ENCODE results near the gene OGDH.
"Not testable (repeated sequence)": the region's sequence is repeated elsewhere in the genome, so short reads cannot be mapped to it uniquely, and the experiment has no call there.

Gene OGDH

GRCh38 chr7:44727937-44728262 is 121.5 kb downstream of the OGDH start:
- DNase-seq (ENCODE audit: low read depth) = no peak
- no peak overlapping the region for H3K4me3 ChIP-seq (ENCODE audit: low read depth, low read length)
- TF ChIP-seq, protein P1, sequence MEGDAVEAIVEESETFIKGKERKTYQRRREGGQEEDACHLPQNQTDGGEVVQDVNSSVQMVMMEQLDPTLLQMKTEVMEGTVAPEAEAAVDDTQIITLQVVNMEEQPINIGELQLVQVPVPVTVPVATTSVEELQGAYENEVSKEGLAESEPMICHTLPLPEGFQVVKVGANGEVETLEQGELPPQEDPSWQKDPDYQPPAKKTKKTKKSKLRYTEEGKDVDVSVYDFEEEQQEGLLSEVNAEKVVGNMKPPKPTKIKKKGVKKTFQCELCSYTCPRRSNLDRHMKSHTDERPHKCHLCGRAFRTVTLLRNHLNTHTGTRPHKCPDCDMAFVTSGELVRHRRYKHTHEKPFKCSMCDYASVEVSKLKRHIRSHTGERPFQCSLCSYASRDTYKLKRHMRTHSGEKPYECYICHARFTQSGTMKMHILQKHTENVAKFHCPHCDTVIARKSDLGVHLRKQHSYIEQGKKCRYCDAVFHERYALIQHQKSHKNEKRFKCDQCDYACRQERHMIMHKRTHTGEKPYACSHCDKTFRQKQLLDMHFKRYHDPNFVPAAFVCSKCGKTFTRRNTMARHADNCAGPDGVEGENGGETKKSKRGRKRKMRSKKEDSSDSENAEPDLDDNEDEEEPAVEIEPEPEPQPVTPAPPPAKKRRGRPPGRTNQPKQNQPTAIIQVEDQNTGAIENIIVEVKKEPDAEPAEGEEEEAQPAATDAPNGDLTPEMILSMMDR (IDR thresholded peaks at IDR 0.05; ENCODE audit: low read depth, low read length, missing control alignments) = no peak

- H3K4me3 ChIP-seq (ENCODE audit: low read depth, low read length) = no peak overlapping the region
Observed at GRCh38 chr7:44729949-44730590, 123.6 kb downstream of the OGDH start.

GRCh38 chr7:44732971-44733370 is 126.5 kb downstream of the OGDH start:
- H3K4me3 ChIP-seq (ENCODE audit: low read depth, low read length); DNase-seq (ENCODE audit: low read depth): not testable (repeated sequence)

More at GRCh38 chr7:44729949-44730590, 123.6 kb downstream of the OGDH start:
- DNase-seq (ENCODE audit: low read depth) = no peak
- TF ChIP-seq, protein P1 (IDR thresholded peaks at IDR 0.05; ENCODE audit: low read depth, low read length, missing control alignments) = no peak

GRCh38 chr7:44733708-44734481 is 127.5 kb downstream of the OGDH start:
- H3K4me3 ChIP-seq (ENCODE audit: low read depth, low read length) = no peak overlapping the region
- TF ChIP-seq, protein P1 (IDR thresholded peaks at IDR 0.05; ENCODE audit: low read depth, low read length, missing control alignments) = no peak
- no peak for DNase-seq (ENCODE audit: low read depth)

DNA sequence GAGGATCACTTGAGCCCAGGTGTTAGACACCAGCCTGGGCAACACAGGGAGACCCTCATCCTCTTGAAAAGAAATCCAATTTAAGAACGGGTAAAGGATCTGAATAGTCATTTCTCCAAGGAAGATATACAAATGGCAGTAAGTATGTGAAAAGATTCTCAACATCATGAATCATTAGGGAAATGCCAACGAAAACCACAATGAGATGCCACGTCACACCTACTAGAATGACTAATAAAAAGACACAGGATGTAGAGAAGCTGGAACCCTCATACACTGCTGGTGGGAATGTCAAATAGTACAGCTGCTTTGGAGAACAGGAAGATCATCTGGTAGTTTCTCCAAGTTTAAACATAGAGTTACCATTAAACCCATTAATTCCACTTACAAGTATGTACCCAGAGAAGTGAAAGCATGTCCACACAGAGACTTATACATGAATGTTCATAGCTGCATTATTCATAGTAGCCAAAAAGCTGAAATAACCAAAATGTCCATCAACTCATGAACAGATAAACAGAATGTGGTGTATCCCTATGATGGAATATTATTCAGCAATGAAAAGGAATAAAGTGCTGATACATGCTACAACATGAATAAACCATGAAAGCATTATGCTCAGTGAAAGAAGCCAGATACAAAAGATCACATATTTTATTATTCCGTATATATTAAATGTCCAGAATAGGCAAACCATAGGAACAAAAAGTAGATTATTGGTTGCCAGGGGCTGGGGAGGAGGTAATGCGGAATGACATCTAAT is 129.2 kb downstream of the OGDH start:
- TF ChIP-seq, protein P1 (IDR thresholded peaks at IDR 0.05; ENCODE audit: low read depth, low read length, missing control alignments) = no peak
- H3K4me3 ChIP-seq (ENCODE audit: low read depth, low read length) = no peak overlapping the region
- DNase-seq (ENCODE audit: low read depth) = no peak

GRCh38 chr7:44736896-44737295 is 130.5 kb downstream of the OGDH start:
- no peak for DNase-seq (ENCODE audit: low read depth)
- TF ChIP-seq, protein P1 (IDR thresholded peaks at IDR 0.05; ENCODE audit: low read depth, low read length, missing control alignments) = no peak
- H3K4me3 ChIP-seq (ENCODE audit: low read depth, low read length) = no peak overlapping the region

GRCh38 chr7:44738051-44738723 is 131.8 kb downstream of the OGDH start:
- H3K4me3 ChIP-seq (ENCODE audit: low read depth, low read length) = no peak overlapping the region
- TF ChIP-seq, protein P1 (IDR thresholded peaks at IDR 0.05; ENCODE audit: low read depth, low read length, missing control alignments) = no peak
- no peak for DNase-seq (ENCODE audit: low read depth)
